ENCODE data around the gene PHLPP2.

Gene PHLPP2, protein sequence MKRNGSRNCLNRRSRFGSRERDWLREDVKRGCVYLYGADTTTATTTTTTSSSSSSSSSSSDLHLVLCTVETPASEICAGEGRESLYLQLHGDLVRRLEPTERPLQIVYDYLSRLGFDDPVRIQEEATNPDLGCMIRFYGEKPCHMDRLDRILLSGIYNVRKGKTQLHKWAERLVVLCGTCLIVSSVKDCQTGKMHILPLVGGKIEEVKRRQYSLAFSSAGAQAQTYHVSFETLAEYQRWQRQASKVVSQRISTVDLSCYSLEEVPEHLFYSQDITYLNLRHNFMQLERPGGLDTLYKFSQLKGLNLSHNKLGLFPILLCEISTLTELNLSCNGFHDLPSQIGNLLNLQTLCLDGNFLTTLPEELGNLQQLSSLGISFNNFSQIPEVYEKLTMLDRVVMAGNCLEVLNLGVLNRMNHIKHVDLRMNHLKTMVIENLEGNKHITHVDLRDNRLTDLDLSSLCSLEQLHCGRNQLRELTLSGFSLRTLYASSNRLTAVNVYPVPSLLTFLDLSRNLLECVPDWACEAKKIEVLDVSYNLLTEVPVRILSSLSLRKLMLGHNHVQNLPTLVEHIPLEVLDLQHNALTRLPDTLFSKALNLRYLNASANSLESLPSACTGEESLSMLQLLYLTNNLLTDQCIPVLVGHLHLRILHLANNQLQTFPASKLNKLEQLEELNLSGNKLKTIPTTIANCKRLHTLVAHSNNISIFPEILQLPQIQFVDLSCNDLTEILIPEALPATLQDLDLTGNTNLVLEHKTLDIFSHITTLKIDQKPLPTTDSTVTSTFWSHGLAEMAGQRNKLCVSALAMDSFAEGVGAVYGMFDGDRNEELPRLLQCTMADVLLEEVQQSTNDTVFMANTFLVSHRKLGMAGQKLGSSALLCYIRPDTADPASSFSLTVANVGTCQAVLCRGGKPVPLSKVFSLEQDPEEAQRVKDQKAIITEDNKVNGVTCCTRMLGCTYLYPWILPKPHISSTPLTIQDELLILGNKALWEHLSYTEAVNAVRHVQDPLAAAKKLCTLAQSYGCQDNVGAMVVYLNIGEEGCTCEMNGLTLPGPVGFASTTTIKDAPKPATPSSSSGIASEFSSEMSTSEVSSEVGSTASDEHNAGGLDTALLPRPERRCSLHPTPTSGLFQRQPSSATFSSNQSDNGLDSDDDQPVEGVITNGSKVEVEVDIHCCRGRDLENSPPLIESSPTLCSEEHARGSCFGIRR (N-terminal part only)

DNA sequence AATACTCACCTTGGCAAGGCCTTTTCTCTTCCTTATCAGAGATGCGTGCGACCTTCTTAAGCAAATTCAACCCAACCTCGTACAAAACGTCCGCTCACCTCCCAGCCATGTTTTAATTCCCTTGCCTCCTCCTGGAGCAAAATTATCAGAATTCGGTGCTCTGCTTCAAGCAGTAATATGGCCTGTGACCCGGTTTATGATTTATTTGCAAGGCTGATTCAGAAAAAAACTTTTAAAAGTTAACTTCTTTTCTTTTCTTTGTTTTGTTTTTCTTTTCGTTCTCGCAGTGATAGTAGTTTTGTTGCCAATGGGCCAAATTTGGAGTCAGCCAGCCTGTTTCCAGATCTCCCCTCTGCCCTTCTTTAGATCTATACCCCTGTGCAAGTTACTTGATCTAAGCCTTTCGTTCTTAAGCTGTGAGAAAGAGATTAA, at the start of gene PHLPP2:
TSS of gene PHLPP2 (minus strand) at position 382 of the 432 bp plus-strand sequence. CDS start 9,906 bp downstream, outside the sequence.
- no peak for DNase-seq (ENCODE audit: low read depth)

- DNase-seq (ENCODE audit: low read depth), result no peak
Measured at GRCh38 chr16:71771571-71771970, 47.1 kb upstream of the PHLPP2 start.

GRCh38 chr16:71769222-71769621, 44.7 kb upstream of the PHLPP2 start:
- no peak for DNase-seq (ENCODE audit: low read depth)

DNA sequence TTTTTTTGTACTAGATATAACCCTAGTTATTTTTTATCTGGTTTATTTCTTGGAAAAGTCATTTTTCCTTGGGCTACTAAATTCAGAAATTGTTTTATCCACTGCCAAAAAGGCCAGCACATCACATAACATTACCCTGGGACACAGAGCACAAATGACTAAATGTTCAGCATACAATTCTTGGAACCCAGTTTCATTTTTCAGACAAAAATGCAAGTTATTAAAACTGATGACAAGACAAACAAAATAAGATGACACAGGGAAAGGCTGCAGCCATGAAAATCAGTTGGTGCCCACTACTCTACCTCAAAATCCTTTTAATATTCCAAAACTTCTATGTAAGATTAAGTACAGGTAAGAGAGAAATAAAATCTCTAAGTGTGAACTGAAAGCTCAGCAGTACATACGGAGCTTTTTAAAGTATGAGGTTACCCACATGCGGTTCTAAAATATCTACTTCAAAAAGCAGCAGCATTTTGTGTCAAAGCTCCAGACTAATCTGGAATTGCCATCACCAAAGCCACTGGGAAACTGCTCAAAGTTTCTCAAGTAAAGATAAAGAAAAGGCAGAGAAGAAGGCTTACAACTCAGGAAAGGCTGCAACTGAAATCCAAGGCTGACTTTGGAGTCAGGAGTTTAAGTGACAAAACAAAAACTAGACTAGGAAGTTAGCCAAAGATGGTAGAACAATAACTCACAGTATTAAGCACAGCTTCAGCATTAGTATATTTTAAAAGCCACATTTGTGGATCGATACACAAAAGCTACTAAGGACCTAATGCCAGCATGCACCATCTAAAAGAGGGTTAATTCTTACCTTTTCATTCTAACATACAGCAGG, 42.8 kb upstream of the PHLPP2 start:
- DNase-seq (ENCODE audit: low read depth), result no peak

DNA sequence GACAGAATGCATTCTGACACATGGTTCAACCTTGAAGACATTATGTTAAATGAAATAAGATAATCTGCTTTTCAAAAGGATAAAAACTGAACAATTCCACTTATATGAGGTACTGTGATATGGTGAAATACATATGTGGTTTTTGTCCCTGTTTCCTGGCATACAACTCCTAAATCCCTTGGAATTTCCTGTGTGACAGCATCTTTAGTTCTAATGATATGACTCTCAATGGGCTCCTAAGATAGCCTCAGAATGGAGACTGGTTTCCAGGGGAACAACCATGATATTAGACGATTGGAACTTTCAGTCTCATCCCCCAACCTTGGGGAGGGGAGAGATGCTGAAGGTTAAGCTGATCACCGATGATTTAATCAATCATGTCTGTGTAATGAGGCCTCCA, 37.7 kb upstream of the PHLPP2 start:
- DNase-seq (ENCODE audit: low read depth), result peak; percentile 50

GRCh38 chr16:71761097-71761496, 36.6 kb upstream of the PHLPP2 start:
- DNase-seq (ENCODE audit: low read depth), result no peak

DNA sequence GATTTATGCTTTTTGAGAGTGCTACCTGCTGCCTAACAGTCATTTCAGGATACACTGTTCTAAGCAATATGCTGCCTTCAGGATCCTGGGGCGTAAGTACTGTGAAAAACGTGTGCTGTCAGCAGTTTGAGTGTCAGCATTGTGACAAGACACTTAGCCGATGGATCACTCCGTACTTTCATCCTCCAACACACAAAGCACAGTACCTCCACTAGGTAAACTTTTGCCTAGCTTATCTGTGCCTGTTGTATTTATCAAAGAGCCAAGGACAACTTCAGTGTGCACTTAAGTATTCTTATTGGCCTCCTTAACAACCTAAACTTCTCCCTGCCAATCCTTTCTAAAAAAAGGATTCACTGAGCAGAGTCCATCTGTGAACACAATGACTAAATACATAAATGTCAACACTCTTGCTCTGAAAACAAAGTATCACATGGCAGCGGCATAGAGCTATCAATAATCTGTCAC, 33.8 kb upstream of the PHLPP2 start:
- no peak for DNase-seq (ENCODE audit: low read depth)

- DNase-seq (ENCODE audit: low read depth), result no peak
Measured at GRCh38 chr16:71754652-71755051, 30.2 kb upstream of the PHLPP2 start.

- no peak for DNase-seq (ENCODE audit: low read depth)
Measured at GRCh38 chr16:71754108-71754507, 29.6 kb upstream of the PHLPP2 start.

DNA sequence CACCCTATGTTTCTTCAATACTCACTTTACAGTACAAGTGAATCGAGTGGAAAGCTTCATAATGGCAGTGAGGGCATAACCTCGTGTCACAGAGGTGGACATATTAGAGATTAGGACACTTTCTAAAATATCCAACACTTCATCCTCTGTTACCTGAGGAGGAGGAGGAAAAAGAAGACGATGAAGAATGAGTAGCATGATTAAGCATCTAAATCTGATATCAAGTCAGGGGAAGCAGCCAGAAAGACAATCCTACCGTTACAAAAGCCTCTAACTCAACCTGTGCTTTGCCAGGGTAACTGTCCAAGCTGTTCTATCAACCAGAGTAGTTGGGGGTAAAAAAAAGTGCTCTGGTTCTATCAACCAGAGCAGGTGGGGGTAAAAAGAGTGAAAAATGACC, 23.7 kb upstream of the PHLPP2 start:
- no peak for DNase-seq (ENCODE audit: low read depth)

- DNase-seq (ENCODE audit: low read depth), result no peak
Measured at GRCh38 chr16:71746442-71747046, 22.0 kb upstream of the PHLPP2 start.

DNA sequence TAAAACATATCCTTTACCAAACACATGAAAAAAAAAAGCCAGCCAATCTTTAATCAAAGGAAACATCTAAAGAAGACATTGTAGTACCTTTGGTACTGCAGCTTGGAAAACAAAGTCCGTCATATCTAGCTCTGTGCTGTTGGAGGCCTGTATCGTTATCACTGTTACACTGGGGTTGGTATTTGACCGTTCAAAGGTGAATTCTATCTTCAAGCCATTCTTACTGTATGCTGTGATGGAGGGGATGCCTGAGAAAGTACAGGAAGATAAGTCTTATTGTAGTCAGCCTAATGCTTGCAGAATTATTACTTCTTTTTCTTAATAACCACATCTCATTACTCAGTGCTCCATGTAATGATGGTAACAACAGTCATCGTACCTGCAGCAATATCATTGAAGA, 14.4 kb upstream of the PHLPP2 start:
- DNase-seq (ENCODE audit: low read depth), result no peak

- DNase-seq (ENCODE audit: low read depth), result no peak
Measured at GRCh38 chr16:71737501-71737900, 13.0 kb upstream of the PHLPP2 start.

- DNase-seq (ENCODE audit: low read depth), result no peak
Measured at GRCh38 chr16:71734511-71734910, 10.0 kb upstream of the PHLPP2 start.

GRCh38 chr16:71732587-71732986, 8.1 kb upstream of the PHLPP2 start:
- no peak for DNase-seq (ENCODE audit: low read depth)

DNA sequence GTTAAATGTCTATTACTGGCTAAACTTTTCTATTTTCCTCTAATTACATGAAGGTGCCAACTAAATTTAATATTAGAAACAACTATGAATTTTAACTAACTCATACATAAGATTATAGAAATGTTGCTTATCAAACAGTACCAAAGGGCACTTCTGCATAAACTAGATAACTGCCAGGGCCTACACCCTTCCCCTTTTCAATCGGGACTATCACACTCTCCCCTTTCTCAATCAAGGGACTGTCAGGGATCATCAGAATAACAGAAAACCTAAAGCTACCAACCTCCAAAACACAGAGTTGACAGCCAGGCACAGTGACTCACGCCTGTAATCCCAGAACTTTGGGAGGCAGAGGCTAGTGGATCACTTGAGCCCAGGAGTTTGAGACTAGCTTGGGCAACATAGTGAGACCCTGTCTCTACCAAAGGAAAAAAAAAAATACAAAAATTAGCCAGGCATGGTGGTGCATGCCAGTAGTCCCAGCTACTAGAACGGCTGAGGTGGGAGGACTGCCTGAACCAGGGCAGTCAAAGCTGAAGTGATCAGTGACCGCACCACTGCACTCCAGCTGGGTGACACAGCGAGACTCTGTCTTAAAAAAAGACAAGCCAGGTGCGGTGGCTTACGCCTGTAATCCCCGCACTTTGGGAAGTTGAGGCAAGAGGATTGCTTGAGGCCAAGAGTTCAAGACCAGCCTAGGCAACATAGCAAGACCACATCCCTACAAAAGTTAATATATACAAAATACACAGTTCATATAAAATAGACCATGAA, 3.2 kb upstream of the PHLPP2 start:
- DNase-seq (ENCODE audit: low read depth), result no peak

DNA sequence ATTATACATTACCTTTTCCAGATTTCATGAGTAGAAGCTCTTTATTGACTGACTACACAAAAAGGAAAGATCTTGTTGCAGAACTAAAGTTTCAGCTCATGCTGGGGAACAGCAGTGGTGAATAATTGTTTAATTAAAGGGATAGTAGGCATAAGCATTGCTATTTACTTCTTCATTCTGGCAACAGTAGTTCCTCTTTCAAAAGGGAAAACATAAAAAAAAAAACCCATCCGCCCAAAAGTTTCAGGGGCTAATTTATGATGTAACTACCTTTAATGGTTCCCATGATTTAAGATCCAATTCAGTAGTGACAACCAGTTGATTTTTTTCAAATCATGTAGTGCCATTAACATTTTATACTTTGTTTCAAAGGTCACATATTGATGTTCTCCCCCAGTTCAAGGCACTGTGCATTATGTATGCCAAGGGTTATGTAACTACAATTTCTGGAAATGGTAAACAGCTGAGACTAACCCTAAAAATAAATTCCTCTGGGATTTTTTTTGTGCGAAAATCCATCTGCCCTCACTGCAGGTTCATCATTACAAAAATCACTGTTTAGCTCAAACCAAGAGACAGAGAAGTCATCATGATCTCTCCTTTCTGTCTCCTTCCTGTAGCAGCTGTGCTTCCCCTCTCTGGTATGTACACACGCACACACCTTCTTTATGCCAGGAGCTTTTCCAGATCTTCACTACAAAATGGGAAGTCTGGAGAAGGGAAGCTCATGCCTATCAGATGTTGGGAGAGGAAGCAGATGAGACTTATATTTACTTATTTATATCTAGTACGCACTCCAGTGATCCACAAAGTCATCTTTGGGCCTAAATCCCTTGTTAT, 2.2 kb upstream of the PHLPP2 start:
- no peak for DNase-seq (ENCODE audit: low read depth)

DNA sequence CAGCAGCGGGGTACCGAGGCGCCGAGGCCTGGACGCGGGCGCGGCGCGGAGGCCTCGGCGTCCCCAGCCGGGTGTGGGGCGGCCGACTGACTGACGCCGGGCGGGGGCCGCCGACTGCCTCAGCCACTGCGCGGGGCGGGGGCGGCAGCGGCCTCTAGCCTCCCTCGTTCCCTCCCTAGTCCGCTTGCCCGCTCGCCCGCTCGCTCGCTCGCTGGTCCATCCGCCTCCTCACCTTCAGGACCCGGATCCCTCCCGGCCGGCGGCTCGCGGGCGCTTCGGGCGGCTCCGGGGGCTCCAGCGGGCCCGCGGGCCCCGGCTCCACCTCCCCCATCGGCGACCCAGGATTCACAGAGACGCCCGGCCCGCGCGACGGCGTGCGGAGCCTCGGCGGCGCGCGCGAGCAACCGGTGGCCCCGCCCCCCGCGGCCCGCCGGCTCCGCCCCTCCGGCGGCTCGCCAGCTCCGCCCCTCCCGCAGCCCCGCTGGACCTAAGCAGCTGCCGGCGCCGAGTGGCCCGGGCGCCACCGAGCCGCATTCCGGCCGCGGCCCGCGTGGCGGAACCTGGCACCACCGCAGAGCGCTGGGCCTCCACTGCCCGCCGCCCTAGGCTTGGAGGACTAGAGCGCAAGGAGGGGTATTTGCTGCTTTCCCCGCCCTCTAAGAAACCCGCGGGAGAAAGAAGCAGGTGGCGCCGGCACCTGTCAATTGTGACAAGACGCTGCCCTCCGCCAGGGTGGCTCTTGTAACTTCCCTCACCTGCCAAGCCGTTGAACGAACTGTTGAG, 773 bp downstream of the PHLPP2 start:
- DNase-seq (ENCODE audit: low read depth), result no peak

Data from GM04503 (cell line).